ENCODE measurements around the gene KCND2.
"Not testable (repeated sequence)": the region's sequence is repeated elsewhere in the genome, so short reads cannot be mapped to it uniquely, and the experiment has no call there.

The KCND2 gene

DNA sequence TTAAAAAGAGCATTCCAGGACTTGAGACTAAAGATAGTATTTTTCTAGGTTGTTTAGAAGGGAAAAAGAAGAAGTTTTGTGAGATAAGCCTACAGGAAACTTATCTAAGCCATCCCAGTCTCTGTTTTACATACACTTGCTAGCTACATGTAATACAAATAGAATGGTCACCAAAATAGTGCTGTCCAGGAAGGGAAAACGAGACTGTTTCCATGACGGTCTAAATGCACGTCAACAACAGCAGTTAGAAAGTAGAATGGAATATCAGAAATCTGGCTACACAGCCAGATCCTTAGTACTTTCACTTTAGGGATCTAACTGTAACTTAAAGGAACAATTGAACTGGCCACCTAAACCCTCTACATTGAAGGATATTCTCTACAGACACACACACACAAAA, 467.4 kb downstream of the KCND2 start:
- TF ChIP-seq GATA1 (IDR thresholded peaks at IDR 0.05; ENCODE audit: low read depth, low read length) (no peak), POLR2A (IDR thresholded peaks at IDR 0.05; ENCODE audit: low read length) (no peak)
- no peak for DNase-seq

DNA sequence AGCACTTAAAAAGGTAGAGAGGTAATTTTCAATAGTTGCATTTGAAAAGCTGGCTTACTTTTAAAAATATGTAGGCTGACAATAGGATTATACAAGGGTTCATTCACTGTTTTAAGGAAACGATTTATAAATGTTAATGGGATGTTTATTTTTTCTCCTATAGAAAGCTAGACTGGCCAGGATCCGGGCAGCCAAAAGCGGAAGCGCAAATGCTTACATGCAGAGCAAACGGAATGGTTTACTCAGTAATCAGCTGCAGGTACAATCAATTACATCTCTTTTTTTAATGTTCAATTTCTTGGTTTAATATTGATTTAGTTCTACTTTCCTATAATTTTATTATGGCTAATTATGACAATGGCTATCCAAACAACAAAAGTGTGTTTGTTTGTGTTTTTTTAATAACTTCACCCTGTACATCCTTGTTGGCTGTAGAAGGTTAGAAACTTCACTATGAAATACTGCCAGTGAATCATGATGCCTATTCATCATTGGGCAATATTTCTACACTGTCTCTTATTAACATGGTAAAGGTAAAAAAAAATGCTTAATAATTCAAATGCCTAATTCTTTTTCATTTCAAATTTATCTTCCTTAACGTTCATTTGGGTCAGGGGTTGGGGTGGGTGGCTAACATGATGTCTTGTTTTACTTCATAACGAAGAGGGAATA, 468.5 kb downstream of the KCND2 start:
- TF ChIP-seq POLR2A (IDR thresholded peaks at IDR 0.05; ENCODE audit: low read length), result no peak
- TF ChIP-seq GATA1 (IDR thresholded peaks at IDR 0.05; ENCODE audit: low read depth, low read length), result no peak
- no peak for DNase-seq

DNA sequence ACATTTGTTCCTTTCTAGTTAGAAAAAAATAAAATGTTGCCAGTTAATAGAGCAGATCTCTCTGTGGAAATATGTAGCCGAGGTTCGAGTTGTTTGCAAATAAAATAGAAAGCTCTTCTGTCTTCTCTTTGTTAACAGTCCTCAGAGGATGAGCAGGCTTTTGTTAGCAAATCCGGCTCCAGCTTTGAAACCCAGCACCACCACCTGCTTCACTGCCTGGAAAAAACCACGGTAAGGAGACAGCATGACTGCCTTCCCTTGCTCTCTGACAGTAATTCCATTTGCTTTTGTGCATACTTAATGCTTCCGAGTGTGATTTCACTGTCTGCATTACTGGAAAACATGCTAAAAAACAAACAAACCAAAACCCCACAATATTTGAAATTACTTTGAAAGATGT, 469.4 kb downstream of the KCND2 start:
- no peak for DNase-seq
- TF ChIP-seq GATA1 (IDR thresholded peaks at IDR 0.05; ENCODE audit: low read depth, low read length), result no peak
- no peak for TF ChIP-seq POLR2A (IDR thresholded peaks at IDR 0.05; ENCODE audit: low read length)

DNA sequence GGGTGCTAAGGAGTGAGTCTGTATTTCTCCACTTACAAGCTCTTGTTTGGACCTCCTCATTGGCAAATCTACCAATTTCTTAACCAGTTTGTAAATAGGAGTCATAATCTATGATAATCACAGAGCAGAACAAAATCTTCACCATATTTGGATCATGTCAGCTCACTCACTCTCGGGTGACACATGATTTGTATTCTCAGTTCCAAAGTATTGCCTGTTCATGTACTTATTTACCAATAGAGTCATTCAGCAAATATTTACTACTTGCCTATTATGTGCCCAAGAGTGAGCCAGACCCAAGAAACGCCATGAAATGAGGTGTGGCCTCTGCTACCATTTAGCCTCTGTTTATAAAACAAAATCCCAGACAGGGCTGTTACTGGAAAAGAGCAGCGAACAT, 470.2 kb downstream of the KCND2 start:
- no peak for DNase-seq
- TF ChIP-seq POLR2A (IDR thresholded peaks at IDR 0.05; ENCODE audit: low read length) (no peak), GATA1 (IDR thresholded peaks at IDR 0.05; ENCODE audit: low read depth, low read length) (no peak)

DNA sequence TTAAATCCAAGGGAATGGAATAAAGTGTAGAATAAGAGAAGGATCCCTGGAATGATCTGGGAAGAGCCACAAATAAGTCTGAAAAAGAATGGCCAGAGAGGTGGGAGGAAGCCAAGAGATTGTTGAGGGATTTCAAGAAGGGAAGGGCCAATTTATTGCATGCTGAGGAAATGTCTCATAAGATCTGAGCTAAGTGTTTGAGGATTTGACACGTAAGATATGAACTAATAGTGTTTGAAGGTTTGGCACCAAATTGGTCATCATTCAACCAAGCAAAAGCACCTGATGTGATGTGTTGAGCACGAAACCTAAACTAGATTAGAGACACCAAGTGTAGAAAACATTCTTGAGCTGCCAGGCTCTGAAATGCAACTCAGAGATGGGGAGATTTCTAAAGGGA, 487.1 kb downstream of the KCND2 start:
- TF ChIP-seq POLR2A (IDR thresholded peaks at IDR 0.05; ENCODE audit: low read length), result no peak
- TF ChIP-seq GATA1 (IDR thresholded peaks at IDR 0.05; ENCODE audit: low read depth, low read length), result no peak
- no peak for DNase-seq

DNA sequence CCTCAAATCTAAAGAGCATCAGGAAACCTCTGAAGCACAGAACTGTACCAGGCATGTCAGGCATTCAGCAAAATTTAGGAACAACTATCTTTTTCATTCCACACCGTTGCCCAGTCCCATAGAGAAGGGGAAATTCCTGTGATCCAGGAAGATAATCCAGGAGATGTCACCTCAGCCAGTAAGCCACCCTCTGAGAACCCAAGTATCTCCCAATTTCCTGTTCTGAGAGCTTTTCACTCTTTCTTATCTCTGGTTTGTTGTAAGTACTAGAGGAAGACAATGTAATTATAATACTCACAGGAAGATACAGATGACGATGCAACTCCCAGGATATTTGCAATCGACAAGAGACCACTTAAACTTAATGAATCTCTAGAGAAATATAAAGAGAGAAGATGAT, 487.9 kb downstream of the KCND2 start:
- TF ChIP-seq GATA1 (IDR thresholded peaks at IDR 0.05; ENCODE audit: low read depth, low read length) (no peak), POLR2A (IDR thresholded peaks at IDR 0.05; ENCODE audit: low read length) (no peak)
- no peak for DNase-seq

DNA sequence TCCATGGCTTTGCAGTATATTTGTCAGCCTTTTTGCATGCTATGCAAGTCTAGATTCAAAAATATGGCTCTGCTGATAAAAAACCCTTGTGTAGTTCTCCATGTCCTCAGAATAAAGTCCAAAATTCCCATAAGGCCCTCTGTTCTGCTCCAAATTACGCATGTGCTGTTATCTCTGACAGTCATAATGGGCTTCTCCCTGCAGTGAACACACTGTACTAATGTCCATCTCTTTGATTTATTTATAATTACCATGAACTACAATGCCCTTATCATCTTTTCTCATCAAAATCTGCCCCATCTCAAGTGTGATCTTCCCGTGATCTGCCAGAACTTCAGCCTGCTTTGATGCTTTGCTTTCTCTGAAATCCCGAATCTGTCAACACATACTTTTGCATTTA, 497.2 kb downstream of the KCND2 start:
- no peak for DNase-seq
- TF ChIP-seq GATA1 (IDR thresholded peaks at IDR 0.05; ENCODE audit: low read depth, low read length) (no peak), POLR2A (IDR thresholded peaks at IDR 0.05; ENCODE audit: low read length) (no peak)

DNA sequence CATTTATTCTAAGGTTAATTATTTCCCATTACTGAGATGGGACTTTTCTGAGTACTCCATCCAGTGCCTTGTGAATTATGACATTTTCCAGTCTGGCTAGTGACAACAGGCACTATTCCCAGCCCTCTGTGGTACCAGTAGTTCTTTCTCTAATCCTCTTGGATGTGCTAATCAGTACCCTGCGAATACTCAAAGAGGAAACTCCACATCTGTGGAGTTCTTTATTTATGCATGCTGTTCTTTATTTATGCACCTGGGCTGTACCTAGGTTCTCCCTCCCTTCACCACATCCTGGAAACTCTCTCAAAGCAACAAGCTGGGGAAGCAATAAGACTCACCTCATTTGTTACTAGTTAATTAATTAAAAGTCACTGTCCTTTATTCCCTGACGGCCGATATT, 501.5 kb downstream of the KCND2 start:
- no peak for DNase-seq
- TF ChIP-seq GATA1 (IDR thresholded peaks at IDR 0.05; ENCODE audit: low read depth, low read length) (no peak), POLR2A (IDR thresholded peaks at IDR 0.05; ENCODE audit: low read length) (no peak)

DNA sequence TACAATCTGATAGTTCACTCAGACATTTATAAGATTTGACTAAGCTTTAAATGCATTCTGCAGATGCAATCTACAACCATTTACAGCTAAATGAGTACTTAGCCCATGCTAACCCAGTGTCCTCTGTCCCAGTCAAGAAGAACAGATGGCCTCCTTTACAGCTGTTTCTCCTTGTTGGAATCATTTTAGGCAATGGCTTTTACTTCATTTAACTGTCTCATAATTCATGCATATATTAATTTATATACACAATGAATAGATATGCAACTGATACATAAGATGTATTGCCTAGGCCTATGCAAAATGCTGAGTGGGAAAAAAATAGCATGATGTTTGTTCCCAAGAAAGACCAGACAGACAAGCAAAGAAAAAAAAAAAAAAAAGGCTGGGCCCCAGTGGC, 502.8 kb downstream of the KCND2 start:
- TF ChIP-seq GATA1 (IDR thresholded peaks at IDR 0.05; ENCODE audit: low read depth, low read length), result no peak
- TF ChIP-seq POLR2A (IDR thresholded peaks at IDR 0.05; ENCODE audit: low read length), result no peak
- no peak for DNase-seq

DNA sequence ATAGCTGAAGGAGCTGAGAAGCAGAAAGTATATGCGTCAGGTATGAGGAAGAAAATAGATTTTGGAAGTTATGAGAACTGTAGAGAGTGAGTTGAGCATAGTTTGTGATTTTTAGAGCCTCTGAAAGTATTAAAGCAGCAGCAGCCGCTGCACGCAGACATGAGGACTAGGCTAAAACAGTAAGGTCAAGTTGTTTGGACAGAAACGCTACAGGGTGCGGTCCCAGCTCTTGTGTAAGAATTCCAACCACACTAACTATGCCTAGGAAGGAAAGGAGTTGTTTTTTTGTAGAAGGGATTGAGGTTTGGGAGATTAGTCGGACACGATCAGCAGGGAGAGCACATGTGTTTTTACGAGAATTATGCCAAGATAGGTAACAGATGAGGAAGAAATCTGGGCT, 506.1 kb downstream of the KCND2 start:
- not testable (repeated sequence) for DNase-seq

DNA sequence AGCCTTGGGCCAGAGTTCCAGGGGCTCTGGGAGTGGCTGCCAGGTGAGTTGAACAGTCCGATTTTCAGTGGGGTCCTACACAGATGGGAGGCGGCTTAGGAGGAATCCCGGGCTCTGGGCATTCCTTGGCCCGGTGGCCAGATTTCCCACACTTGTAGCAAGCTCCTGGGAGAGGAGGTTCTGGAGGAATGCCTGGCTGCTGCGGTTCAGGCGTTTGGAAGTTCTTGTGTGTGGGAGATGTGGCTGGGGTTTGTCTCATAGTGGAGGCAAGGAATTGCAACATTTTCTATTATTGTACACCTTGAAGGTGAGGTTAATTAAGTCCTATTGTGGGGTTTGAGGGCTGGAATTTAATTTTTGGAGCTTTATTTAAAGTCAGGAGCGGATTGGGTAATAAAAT, 507.5 kb downstream of the KCND2 start:
- not testable (repeated sequence) for DNase-seq

DNA sequence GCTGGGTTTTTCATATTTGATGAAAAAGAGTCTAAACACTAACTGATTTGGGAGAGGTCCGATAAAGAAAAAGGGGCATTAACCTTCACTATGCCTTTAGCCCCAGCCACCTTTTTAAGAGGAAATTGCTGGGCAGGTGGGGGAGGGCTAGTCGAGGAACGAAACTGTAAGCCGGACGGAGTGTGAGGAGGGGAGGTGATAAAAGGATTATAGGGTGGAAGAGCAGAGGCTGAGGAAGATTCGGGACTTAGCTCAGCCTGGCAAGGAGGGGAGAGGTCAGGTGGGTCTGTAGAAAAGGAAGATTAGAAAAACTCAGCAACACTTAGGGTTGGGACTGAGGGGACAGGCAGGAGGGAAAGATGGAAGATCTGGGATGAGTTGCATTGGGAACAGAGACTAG, 508.0 kb downstream of the KCND2 start:
- no peak for DNase-seq
- TF ChIP-seq POLR2A (IDR thresholded peaks at IDR 0.05; ENCODE audit: low read length) (no peak), GATA1 (IDR thresholded peaks at IDR 0.05; ENCODE audit: low read depth, low read length) (no peak)

DNA sequence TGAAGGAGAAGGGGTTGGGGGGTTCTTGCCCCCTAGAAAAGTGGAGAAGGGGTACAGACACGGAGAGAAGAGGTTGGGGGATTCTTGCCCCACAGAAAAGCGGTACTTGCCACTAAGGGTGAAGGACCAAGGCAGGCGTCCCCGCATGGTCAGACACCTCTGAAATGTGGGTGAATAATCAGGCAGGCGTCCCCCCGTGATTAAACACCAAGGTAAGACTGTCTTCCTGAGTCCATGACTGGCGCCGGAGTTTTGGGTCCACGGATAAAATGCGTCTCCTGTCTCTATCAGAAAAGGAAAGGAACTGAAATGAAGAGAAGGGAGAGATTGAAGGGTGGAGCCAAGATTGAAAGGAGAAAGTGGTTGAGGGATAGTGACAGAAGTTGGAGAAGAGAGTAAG, 508.9 kb downstream of the KCND2 start:
- DNase-seq, result not testable (repeated sequence)

DNA sequence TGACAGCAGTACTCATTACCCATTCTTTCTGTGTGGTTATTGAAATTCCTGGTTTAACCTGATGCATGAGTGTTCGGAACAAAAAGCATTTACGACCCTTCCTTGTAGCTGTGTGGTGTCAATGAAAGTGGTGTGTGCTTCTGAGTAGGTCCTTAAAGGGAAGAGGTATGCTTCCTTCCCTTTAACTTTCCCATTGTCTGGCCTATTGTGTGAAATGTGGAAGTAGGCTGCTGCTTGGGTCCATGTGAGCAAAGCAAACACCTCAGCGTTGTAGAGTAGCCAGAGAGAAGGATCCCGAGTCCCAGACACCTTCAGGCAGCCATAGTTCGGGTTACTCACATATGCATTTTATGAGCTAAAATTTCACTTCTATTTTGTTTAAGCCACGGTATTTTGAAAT, 510.3 kb downstream of the KCND2 start:
- DNase-seq, result no peak
- no peak for TF ChIP-seq POLR2A (IDR thresholded peaks at IDR 0.05; ENCODE audit: low read length)
- no peak for TF ChIP-seq GATA1 (IDR thresholded peaks at IDR 0.05; ENCODE audit: low read depth, low read length)

DNA sequence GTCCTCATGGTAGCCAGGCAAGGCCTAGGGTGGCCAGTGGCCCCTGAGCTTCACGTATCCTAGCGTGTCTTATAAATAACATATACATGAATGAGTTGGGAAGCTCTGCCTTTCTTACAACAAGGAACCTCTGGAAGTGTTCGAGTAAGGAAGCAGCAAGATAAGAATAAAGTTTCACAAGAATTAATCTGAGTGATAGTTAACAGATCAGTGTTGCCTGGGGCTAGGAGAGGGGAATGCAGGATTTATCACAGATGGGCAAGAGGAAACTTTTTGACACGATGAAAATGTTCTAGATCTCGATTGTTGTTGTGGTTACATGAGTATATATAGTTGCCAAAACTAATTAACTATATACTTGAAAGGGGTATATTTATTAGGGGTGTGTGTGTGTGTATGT, 510.7 kb downstream of the KCND2 start:
- DNase-seq, result no peak

DNA sequence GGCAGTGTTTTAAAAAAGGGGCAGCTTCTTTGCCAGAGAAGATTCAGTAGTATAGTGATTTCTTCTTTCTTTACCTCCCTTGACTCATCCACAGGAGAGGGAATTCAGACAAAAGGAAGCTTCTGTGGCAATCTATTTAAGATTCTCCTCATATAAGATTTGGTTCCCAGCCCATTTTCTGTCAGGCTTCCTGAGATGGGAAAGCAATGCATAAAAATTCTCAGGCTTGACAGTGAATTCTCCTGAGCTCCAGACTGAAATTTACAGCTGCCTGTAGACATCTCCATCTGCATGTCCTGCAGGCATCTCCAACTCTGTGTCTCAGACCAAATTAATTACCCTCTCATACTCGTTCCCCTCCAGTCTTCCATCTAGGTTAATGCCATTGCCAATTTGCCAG, 512.1 kb downstream of the KCND2 start:
- TF ChIP-seq GATA1 (IDR thresholded peaks at IDR 0.05; ENCODE audit: low read depth, low read length) (no peak), POLR2A (IDR thresholded peaks at IDR 0.05; ENCODE audit: low read length) (no peak)
- no peak for DNase-seq

More for the DNA sequence above, 510.7 kb downstream of the KCND2 start:
- no peak for TF ChIP-seq POLR2A (IDR thresholded peaks at IDR 0.05; ENCODE audit: low read length)
- TF ChIP-seq GATA1 (IDR thresholded peaks at IDR 0.05; ENCODE audit: low read depth, low read length), result no peak

Measured in erythroblast (primary cell).